Activated T-helper 9 cell treated with anti-CD3 and anti-CD28 coated beads, Interleukin-2, amount 50 U/mL, for 16 hours (primary cell): ENCODE measurements around the gene HLA-DQB1.
A peak's percentile ranks its signal among the peaks of the same experiment; 100 is the strongest.

ENCODE experiments used
- DNase-seq: peaks from one replicate; pipeline ENCODE4 v3.0.0-alpha.2; 2020; ENCODE audit warnings: low read depth

HLA-DQB1 gene

DNA sequence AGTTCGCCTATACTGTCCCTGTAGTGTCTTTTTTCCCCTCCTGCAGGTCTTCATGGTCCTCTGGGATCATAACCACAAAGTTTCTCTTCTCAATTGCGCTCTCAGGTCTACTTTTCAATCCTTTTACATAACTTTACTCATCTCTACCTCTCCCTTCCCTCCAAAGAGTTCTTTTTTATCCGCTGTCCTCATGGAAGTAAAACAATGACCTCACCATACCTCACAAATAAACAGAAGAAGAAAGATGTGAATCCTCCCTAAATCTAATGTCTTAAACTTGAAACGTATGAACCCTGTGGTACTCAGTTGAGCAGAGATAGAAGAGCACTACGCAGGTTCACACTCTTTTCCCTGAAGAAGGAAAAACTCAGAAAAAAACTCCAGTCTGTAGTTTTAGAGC lies 41.3 kb downstream of the HLA-DQB1 start:
- no peak for DNase-seq

GRCh38 chr6:32624565-32624964 lies 41.9 kb downstream of the HLA-DQB1 start:
- DNase-seq = no peak

DNA sequence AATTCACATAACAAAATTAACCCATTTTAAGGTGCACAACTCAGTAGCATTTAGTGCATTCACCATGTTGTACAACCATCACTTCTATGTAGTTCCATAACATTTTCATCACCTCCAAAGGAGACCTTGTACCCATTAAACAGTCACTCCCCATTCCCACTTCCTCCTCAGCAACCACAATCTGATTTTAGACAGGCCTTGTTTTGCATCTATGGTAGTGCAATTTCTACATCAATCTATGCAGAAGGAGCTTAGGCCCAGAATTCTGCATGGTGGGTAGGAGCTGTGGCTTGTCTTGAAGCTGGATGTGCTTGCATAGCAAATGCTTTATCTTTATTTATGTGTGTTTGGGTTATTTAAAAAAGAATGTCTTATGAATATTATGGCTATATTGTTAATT lies 42.8 kb downstream of the HLA-DQB1 start:
- no peak for DNase-seq

GRCh38 chr6:32622545-32623401 lies 43.7 kb downstream of the HLA-DQB1 start:
- DNase-seq = peak; percentile 16

- no peak for DNase-seq
Observed at GRCh38 chr6:32621372-32621771, 45.1 kb downstream of the HLA-DQB1 start.

- DNase-seq = no peak
Observed at GRCh38 chr6:32617751-32618150, 48.7 kb downstream of the HLA-DQB1 start.

DNA sequence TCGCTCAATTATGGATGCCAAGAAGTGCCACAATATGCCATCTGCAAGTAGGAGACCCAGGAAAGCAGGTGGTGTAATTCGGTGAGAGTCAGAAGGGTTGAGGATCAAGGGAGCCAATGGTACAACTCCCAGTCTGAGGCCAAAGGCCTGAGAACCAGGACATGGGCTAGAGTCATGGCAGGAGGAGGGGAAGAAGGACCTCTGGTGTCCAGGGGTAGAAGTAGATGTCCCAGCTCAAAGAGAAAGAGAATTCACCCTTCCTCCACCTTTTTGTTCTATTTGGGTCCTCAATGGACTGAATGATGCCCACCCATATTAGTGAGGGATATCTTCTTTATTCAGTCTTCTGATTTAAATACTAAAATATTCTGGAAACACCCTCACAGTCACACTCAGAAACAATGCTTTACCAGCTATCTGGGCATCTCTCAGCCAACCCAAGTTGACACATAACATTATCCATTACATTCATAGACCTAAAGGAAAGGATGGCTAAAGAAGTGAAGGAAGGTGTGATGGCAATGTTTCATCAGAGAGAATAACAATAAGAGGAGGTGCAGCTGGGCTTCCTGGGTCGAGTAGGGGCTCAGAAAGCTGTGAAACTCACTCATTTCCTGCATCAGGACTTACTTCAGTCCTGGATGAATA lies 50.4 kb downstream of the HLA-DQB1 start:
- no peak for DNase-seq

GRCh38 chr6:32614366-32615081 lies 51.9 kb downstream of the HLA-DQB1 start:
- DNase-seq = no peak

- no peak for DNase-seq
Observed at GRCh38 chr6:32613475-32613874, 53.0 kb downstream of the HLA-DQB1 start.

DNA sequence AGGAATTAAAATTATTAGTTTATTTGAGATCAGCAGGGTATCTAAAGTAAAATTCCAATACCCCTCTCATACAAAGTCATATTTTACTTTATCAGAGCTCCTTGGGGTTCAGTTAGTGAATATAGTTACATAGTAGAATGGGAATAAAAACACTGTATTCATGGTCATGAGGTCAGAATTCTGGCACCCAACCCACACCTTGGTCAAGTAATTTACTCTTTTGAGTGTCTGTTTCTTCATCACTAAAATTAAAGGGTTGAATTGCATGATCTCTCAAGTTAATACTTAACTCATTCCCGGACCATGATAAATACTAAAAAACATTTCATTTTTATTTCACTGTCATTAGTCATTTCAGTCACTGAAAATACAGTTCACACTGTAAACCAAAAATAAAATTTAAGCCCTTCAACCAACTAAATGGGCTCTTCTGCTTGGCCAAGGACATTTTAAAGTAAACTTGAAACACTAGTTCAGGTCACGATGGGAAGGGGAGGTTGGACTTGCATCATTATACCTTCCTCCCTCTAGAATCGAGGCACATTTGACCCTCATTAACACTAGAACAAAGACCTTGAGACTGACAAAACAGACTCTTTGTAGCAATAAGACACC lies 55.7 kb downstream of the HLA-DQB1 start:
- DNase-seq = no peak

GRCh38 chr6:32609731-32610640 lies 56.5 kb downstream of the HLA-DQB1 start:
- DNase-seq = peak; percentile 28
